ENCODE measurements around the gene SH3RF3.

DNA sequence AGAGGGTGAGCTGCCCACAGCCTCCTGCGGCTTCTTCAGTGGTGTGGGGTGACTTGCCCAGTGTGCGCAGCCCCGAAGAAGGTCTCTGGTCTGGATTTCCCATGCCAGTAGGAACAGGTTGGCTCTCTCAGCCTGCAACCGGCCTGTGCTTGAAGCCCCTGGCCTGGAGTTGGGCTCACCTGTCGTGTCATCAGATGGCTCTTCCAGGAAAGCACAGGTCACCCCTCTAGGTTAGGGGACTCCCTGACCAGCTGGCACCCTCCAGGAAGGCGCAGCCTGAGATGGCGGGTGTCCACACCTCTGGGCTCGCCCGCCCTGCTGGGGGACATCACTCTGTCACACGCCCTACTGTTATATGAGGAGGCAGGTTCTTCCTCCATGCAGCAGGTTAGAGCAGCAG lies 304.9 kb downstream of the SH3RF3 start:
- TF ChIP-seq, protein P1, sequence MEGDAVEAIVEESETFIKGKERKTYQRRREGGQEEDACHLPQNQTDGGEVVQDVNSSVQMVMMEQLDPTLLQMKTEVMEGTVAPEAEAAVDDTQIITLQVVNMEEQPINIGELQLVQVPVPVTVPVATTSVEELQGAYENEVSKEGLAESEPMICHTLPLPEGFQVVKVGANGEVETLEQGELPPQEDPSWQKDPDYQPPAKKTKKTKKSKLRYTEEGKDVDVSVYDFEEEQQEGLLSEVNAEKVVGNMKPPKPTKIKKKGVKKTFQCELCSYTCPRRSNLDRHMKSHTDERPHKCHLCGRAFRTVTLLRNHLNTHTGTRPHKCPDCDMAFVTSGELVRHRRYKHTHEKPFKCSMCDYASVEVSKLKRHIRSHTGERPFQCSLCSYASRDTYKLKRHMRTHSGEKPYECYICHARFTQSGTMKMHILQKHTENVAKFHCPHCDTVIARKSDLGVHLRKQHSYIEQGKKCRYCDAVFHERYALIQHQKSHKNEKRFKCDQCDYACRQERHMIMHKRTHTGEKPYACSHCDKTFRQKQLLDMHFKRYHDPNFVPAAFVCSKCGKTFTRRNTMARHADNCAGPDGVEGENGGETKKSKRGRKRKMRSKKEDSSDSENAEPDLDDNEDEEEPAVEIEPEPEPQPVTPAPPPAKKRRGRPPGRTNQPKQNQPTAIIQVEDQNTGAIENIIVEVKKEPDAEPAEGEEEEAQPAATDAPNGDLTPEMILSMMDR (IDR thresholded peaks at IDR 0.05): no peak
- TF ChIP-seq POLR2AphosphoS5 (IDR thresholded peaks at IDR 0.05) (no peak), EP300 (IDR thresholded peaks at IDR 0.05) (no peak)

Measured in upper lobe of left lung (tissue), 4 donors.